Keratinocyte (primary cell): Measurements from ENCODE around the gene CTNND1. TPM values are rescaled to one million over a fixed set of nuclear protein-coding genes. Genes with fewer than 3 reads are reported as not detected.

Source experiments
- DNase-seq: peaks from one replicate; pipeline ENCODE4 v3.0.0-alpha.2; 2011; ENCODE audit warnings: low read depth, missing footprints, low spot score
- FAIRE-seq: peaks from 2 replicates; lab custom pipeline; 2011; peaks lifted over from hg19 to GRCh38; lab: Jason Lieb, UNC
- H2AFZ ChIP-seq: 2 replicates; pipeline ENCODE4 v1.6.0; 2012; ENCODE audit warnings: low read length, control low read depth, inconsistent platforms; ENCODE audit not compliant: control insufficient read depth
- H3K27ac ChIP-seq: 2 replicates; pipeline ENCODE4 v1.5.1; 2011; ENCODE audit warnings: low read length; ENCODE audit not compliant: control insufficient read depth, insufficient read depth
- H3K27me3 ChIP-seq: 3 replicates; pipeline ENCODE4 v1.6.0; 2011; ENCODE audit warnings: low read length; ENCODE audit not compliant: control insufficient read depth, insufficient read depth; ENCODE audit errors: extremely low read depth
- H3K36me3 ChIP-seq, 2 experiments: 2 replicates in 1 of 2; 3 replicates in 1 of 2; pipeline ENCODE4 v1.5.1; 2011; ENCODE audit warnings: low read length in 2 of 2, mild to moderate bottlenecking in 1 of 2; ENCODE audit not compliant: control insufficient read depth in 2 of 2, insufficient read depth in 2 of 2; ENCODE audit errors: extremely low read depth in 1 of 2
- H3K4me1 ChIP-seq: 3 replicates; pipeline ENCODE4 v1.5.1; 2011; ENCODE audit warnings: low read length; ENCODE audit not compliant: control insufficient read depth, insufficient read depth; ENCODE audit errors: extremely low read depth
- H3K4me2 ChIP-seq: 3 replicates; pipeline ENCODE4 v1.6.0; 2011; ENCODE audit warnings: low read depth, low read length; ENCODE audit not compliant: control insufficient read depth, insufficient read depth; ENCODE audit errors: extremely low read depth
- H3K4me3 ChIP-seq, 3 experiments: fragments of 200-600 bp in 1 of 3; sonication (generic) in 1 of 3; 2 replicates in 2 of 3; 3 replicates in 1 of 3; pipeline ENCODE4 v1.5.1; 2011 to 2016; ENCODE audit warnings: low read length in 3 of 3, mild to moderate bottlenecking in 3 of 3, control low read depth in 2 of 3, inconsistent platforms in 1 of 3, low read depth in 1 of 3, mixed read lengths in 1 of 3, mixed run types in 1 of 3, moderate library complexity in 1 of 3; ENCODE audit not compliant: control insufficient read depth in 2 of 3, insufficient read depth in 2 of 3; ENCODE audit errors: extremely low read depth in 1 of 3
- H3K79me2 ChIP-seq: 2 replicates; pipeline ENCODE4 v1.6.0; 2012; ENCODE audit warnings: low read length; ENCODE audit not compliant: control insufficient read depth, insufficient read depth
- H3K9ac ChIP-seq: 3 replicates; pipeline ENCODE4 v1.6.0; 2011; ENCODE audit warnings: low read length; ENCODE audit not compliant: control insufficient read depth, insufficient read depth; ENCODE audit errors: extremely low read depth
- H3K9me1 ChIP-seq: 3 replicates; pipeline ENCODE4 v1.6.0; 2011; ENCODE audit warnings: low read length; ENCODE audit not compliant: control insufficient read depth, insufficient read depth; ENCODE audit errors: extremely low read depth
- H3K9me3 ChIP-seq: 2 replicates; pipeline ENCODE4 v1.5.1; 2012; ENCODE audit warnings: low read depth, low read length; ENCODE audit not compliant: control insufficient read depth
- H4K20me1 ChIP-seq: 3 replicates; pipeline ENCODE4 v1.6.0; 2011; ENCODE audit warnings: low read length; ENCODE audit not compliant: control insufficient read depth, insufficient read depth; ENCODE audit errors: extremely low read depth
- CTCF ChIP-seq, 3 experiments: IDR thresholded peaks in 1 of 3; conservative IDR thresholded peaks in 1 of 3; optimal IDR thresholded peaks in 1 of 3; 2 replicates in 2 of 3; 3 replicates in 1 of 3; pipeline versions ENCODE3 to v1.5.1; 2011; ENCODE audit warnings: low read length in 3 of 3, mild to moderate bottlenecking in 3 of 3, moderate library complexity in 2 of 3, control low read depth in 1 of 3, inconsistent platforms in 1 of 3; ENCODE audit not compliant: insufficient read depth in 2 of 3; ENCODE audit errors: extremely low read depth in 1 of 3
- EZH2 ChIP-seq: IDR thresholded peaks from one replicate; pipeline ENCODE4 v1.6.1; 2012; ENCODE audit warnings: inconsistent platforms, mild to moderate bottlenecking, low read length, moderate library complexity
- dilution Hi-C: fragments of 300-500 bp; cut with MboI; formaldehyde crosslinking; loops from one replicate; pipeline ENCODE4 v1.7.0; 2020; ENCODE audit warnings: low sequenced_read_pairs; ENCODE audit not compliant: extremely low pct_ligation_motif_present
- polyA plus RNA-seq, 5 experiments: library from polyadenylated mRNA; depleted of rRNA in 3 of 5; stranded (reverse) in 3 of 5; stranded (forward) in 1 of 5; unstranded in 1 of 5; fragments of >200 nt; gene quantifications; 1 replicate in 1 of 5; 2 replicates in 3 of 5; 3 replicates in 1 of 5; pipeline versions ENCODE4 v1.2.1 to v1.2.3, GENCODE V29; 2011 to 2012; ENCODE audit warnings: missing spikeins in 2 of 5, low read depth in 1 of 5, low replicate concordance in 1 of 5

CTNND1 gene
- polyA plus RNA-seq, 1 donor (not counting 4 experiments of a cell fraction or from before 2014, with no cell fraction given), result 144 TPM

GRCh38 chr11:57744357-57744756 lies 17.2 kb upstream of the CTNND1 start:
- Histone ChIP-seq H3K9me1 (no peaks in the 10 kb centered on the region), H3K27ac (no peak overlapping the region), H3K79me2 (peaks cover 16% of the 10 kb centered on the region), H2AFZ (no peak overlapping the region), H4K20me1 (no peaks in the 10 kb centered on the region), H3K4me2 (no peak overlapping the region), H3K36me3 (peaks cover 15 to 16% of the 10 kb centered on the region in 2 experiments), H3K9ac (no peak overlapping the region), H3K27me3 (no peaks in the 10 kb centered on the region), H3K4me3 (no peak overlapping the region), H3K9me3 (no peaks in the 10 kb centered on the region), H3K4me1 (peaks cover 8% of the 10 kb centered on the region)
- TF ChIP-seq EZH2 (no peak), CTCF (optimal IDR thresholded peaks at IDR 0.05 in 1 of 3, IDR thresholded peaks at IDR 0.05 in 1 of 3, conservative IDR thresholded peaks at IDR 0.05 in 1 of 3; ENCODE audit: extremely low read depth in 1 of 3, insufficient read depth in 2 of 3, low read length in 3 of 3) (no peak)
- FAIRE-seq (no peak), DNase-seq (no peak)
- dilution Hi-C loops, result no loop called here

DNA sequence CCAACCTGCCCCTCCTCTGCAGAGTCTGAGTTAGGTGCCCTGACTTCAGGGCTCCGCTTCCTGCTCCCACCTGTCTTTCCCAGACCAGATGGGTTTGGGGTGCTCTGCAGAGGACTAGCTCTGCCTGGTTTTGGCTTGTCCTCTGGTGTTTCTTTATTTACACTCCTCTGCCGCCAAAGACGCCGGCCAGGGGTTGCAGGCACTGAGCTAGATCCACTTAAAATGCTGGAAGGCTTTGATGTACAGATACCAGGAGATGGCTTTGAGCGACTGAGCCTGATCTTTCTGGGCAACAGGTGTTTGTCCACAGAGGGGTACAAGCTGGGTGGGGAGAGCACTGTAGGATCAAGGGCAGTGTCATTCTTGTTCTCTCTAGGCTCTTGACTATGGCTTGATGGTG lies 16.4 kb upstream of the CTNND1 start:
- peaks cover 8% of the 10 kb centered on the region for H3K4me1 ChIP-seq
- no peaks in the 10 kb centered on the region for H4K20me1 ChIP-seq
- no peak overlapping the region for H2AFZ ChIP-seq
- FAIRE-seq (no peak), DNase-seq (no peak)
- H3K4me2 ChIP-seq, result no peak overlapping the region
- dilution Hi-C loops, result no loop called here
- TF ChIP-seq EZH2, result no peak
- no peak for TF ChIP-seq CTCF (optimal IDR thresholded peaks at IDR 0.05 in 1 of 3, IDR thresholded peaks at IDR 0.05 in 1 of 3, conservative IDR thresholded peaks at IDR 0.05 in 1 of 3; ENCODE audit: extremely low read depth in 1 of 3, insufficient read depth in 2 of 3, low read length in 3 of 3)
- H3K4me3 ChIP-seq, result no peak overlapping the region
- peaks cover 15 to 16% of the 10 kb centered on the region in 2 experiments for H3K36me3 ChIP-seq
- no peaks in the 10 kb centered on the region for H3K9me1 ChIP-seq
- H3K79me2 ChIP-seq, result peaks cover 16% of the 10 kb centered on the region
- no peak overlapping the region for H3K27ac ChIP-seq
- H3K9ac ChIP-seq, result no peak overlapping the region
- no peaks in the 10 kb centered on the region for H3K27me3 ChIP-seq
- H3K9me3 ChIP-seq, result no peaks in the 10 kb centered on the region
